GM12874 (cell line): Measurements from ENCODE around the gene APAF1.

Source experiments
- CTCF ChIP-seq: IDR thresholded peaks from 2 replicates; pipeline ENCODE4 v1.5.1; 2011; ENCODE audit warnings: low read depth, mild to moderate bottlenecking, control low read depth, low read length, moderate library complexity; ENCODE audit not compliant: insufficient read depth

The APAF1 gene

GRCh38 chr12:98651328-98651727 lies 6.2 kb downstream of the APAF1 start:
- no peak for TF ChIP-seq CTCF

- TF ChIP-seq CTCF = peak; percentile 26; the same call in 1 of the 2 replicates
Observed at GRCh38 chr12:98653866-98654493, 8.9 kb downstream of the APAF1 start.

- no peak for TF ChIP-seq CTCF
Observed at GRCh38 chr12:98656289-98657101, 11.4 kb downstream of the APAF1 start.

GRCh38 chr12:98660521-98660920 lies 15.4 kb downstream of the APAF1 start:
- TF ChIP-seq CTCF = no peak

GRCh38 chr12:98669751-98670150 lies 24.7 kb downstream of the APAF1 start:
- TF ChIP-seq CTCF = no peak

GRCh38 chr12:98671459-98671858 lies 26.4 kb downstream of the APAF1 start:
- no peak for TF ChIP-seq CTCF

- no peak for TF ChIP-seq CTCF
Observed at GRCh38 chr12:98674841-98675240, 29.8 kb downstream of the APAF1 start.
